BJ (cell line): Measurements from ENCODE around the gene C20orf141. TPM values are rescaled to one million over a fixed set of nuclear protein-coding genes. Genes with fewer than 3 reads are reported as not detected.

ENCODE experiments used
- CTCF ChIA-PET: fragments of 350-600 bp; formaldehyde crosslinking; extraction: SDS; loops from one replicate; lab custom pipeline; 2021; ENCODE audit warnings: antibody characterized with exemption, inconsistent platforms; lab: Yijun Ruan, JAX
- POLR2A ChIA-PET: fragments of 300-600 bp; sonication (Branson Sonifier 250); formaldehyde crosslinking; extraction: SDS; loops from one replicate; lab custom pipeline; 2021; ENCODE audit warnings: antibody characterized with exemption; lab: Charles Lee
- DNase-seq: peaks from one replicate; pipeline ENCODE4 v3.0.0-alpha.2; 2011; ENCODE audit warnings: low read depth
- H3K27me3 ChIP-seq: 2 replicates; pipeline ENCODE4 v1.6.0; 2011; ENCODE audit warnings: low read length; ENCODE audit not compliant: control insufficient read depth, insufficient read depth
- H3K36me3 ChIP-seq: 2 replicates; pipeline ENCODE4 v1.5.1; 2011; ENCODE audit warnings: low read length; ENCODE audit not compliant: control insufficient read depth, insufficient read depth
- H3K4me3 ChIP-seq: 2 replicates; pipeline ENCODE4 v1.5.1; 2011; ENCODE audit warnings: low read depth, mild to moderate bottlenecking, control low read depth, low read length
- CTCF ChIP-seq: IDR thresholded peaks from 2 replicates; pipeline ENCODE4 v1.5.1; 2011; ENCODE audit warnings: low read depth, mild to moderate bottlenecking, control low read depth, inconsistent platforms, low read length, moderate library complexity; ENCODE audit not compliant: insufficient read depth
- polyA plus RNA-seq: library from polyadenylated mRNA; depleted of rRNA; stranded (reverse); fragments of >200 nt; gene quantifications from 2 replicates; pipeline ENCODE4 v1.2.3, GENCODE V29; 2011

The C20orf141 gene
- polyA plus RNA-seq, 1 experiment, result 0.12 TPM

GRCh38 chr20:2838170-2838797 is 23.5 kb downstream of the C20orf141 start:
- Histone ChIP-seq H3K27me3 (no peaks in the 10 kb centered on the region), H3K4me3 (no peak overlapping the region), H3K36me3 (peaks cover 11% of the 10 kb centered on the region)
- no peak for TF ChIP-seq CTCF
- CTCF ChIA-PET, result interaction anchor here (0.6 to 4.3 kb wide), 4 partner anchors 14 to 149 kb away, joined by 3 to 26 read pairs (median 4); no protein-coding TSS in a partner anchor
- POLR2A ChIA-PET, result no interaction called here
- no peak for DNase-seq

GRCh38 chr20:2838847-2839671 is 24.3 kb downstream of the C20orf141 start:
- no peak for TF ChIP-seq CTCF
- H3K27me3 ChIP-seq, result no peaks in the 10 kb centered on the region
- DNase-seq, result no peak
- POLR2A ChIA-PET, result no interaction called here
- CTCF ChIA-PET, result interaction anchor here (0.8 to 4.3 kb wide), 4 partner anchors 9 to 85 kb away, joined by 3 to 26 read pairs (median 4); no protein-coding TSS in a partner anchor
- peaks cover 11% of the 10 kb centered on the region for H3K36me3 ChIP-seq
- no peak overlapping the region for H3K4me3 ChIP-seq

- CTCF ChIA-PET, result interaction anchor here (0.8 to 4.3 kb wide), 3 partner anchors 10 to 85 kb away, joined by 3 to 26 read pairs (median 3); no protein-coding TSS in a partner anchor
These were observed 24.9 kb downstream of the C20orf141 start for GRCh38 chr20:2839732-2840137.

GRCh38 chr20:2840138-2840966 is 25.6 kb downstream of the C20orf141 start, which contains the start of the genes PCED1A and VPS16:
TSS of gene PCED1A (minus strand) at chr20:2840655. CDS start at chr20:2839912, 743 bp downstream.
TSS of gene VPS16 (plus strand) at chr20:2840745. CDS start at chr20:2840775, 30 bp downstream.
- H3K27me3 ChIP-seq, result no peaks in the 10 kb centered on the region
- peak within 1 kb of the TSS; percentile 89 for H3K4me3 ChIP-seq
- H3K36me3 ChIP-seq, result peaks cover 9% of the 10 kb centered on the region
- TF ChIP-seq CTCF, result no peak
- ChIA-PET POLR2A (interaction anchor here (1.3 kb wide), 1 partner anchor 8 kb away, joined by 3 read pairs; no protein-coding TSS in a partner anchor), CTCF (interaction anchor here (0.8 to 4.3 kb wide), 5 partner anchors 10 to 89 kb away, joined by 3 to 26 read pairs (median 3); no protein-coding TSS in a partner anchor)
- DNase-seq, result peak; percentile 24

More at GRCh38 chr20:2839732-2840137, 24.9 kb downstream of the C20orf141 start:
- no peak for TF ChIP-seq CTCF
- H3K4me3 ChIP-seq, result peak overlapping the region; percentile 89
- POLR2A ChIA-PET, result interaction anchor here (1.3 kb wide), 1 partner anchor 8 kb away, joined by 3 read pairs; no protein-coding TSS in a partner anchor
- H3K27me3 ChIP-seq, result no peaks in the 10 kb centered on the region
- DNase-seq, result no peak
- H3K36me3 ChIP-seq, result peaks cover 11% of the 10 kb centered on the region
